AG09309 (cell line): ENCODE data around the gene PLD4.

Experiments used
- DNase-seq: peaks from one replicate; pipeline ENCODE4 v3.0.0-alpha.2; 2010; ENCODE audit warnings: low read depth
- H3K4me3 ChIP-seq: 2 replicates; pipeline ENCODE4 v1.5.1; 2011; ENCODE audit warnings: mild to moderate bottlenecking, low read depth, low read length, moderate library complexity; ENCODE audit not compliant: control insufficient read depth
- TF ChIP-seq, protein P1 (sequence below): IDR thresholded peaks from 2 replicates; pipeline ENCODE4 v1.5.1; 2011; ENCODE audit warnings: mild to moderate bottlenecking, low read depth, low read length, inconsistent platforms; ENCODE audit not compliant: insufficient read depth, control insufficient read depth; ENCODE audit errors: missing control alignments

Gene PLD4

DNA sequence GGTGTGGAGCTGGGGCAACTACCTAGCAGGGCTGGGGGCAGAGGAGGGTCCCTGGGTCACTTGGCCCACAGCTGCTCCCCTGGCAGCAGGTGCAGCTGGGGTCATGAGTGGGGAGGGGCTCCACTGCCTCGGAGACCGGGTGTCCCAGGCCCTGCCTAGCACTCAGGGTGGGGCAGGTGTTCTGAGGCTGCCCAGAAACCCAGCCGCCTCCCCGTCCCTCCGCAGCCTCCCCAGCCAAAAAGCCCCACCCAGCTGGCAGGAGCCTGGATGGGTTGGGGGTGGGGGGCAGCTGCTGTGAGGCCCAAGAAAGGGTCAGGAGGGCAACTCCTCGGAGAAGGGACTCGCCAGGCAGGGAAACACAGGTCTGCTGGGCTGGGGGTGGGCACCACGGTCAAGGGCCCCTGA, 42.3 kb downstream of the PLD4 start:
- no peak overlapping the region for H3K4me3 ChIP-seq
- TF ChIP-seq, protein P1, sequence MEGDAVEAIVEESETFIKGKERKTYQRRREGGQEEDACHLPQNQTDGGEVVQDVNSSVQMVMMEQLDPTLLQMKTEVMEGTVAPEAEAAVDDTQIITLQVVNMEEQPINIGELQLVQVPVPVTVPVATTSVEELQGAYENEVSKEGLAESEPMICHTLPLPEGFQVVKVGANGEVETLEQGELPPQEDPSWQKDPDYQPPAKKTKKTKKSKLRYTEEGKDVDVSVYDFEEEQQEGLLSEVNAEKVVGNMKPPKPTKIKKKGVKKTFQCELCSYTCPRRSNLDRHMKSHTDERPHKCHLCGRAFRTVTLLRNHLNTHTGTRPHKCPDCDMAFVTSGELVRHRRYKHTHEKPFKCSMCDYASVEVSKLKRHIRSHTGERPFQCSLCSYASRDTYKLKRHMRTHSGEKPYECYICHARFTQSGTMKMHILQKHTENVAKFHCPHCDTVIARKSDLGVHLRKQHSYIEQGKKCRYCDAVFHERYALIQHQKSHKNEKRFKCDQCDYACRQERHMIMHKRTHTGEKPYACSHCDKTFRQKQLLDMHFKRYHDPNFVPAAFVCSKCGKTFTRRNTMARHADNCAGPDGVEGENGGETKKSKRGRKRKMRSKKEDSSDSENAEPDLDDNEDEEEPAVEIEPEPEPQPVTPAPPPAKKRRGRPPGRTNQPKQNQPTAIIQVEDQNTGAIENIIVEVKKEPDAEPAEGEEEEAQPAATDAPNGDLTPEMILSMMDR, result no peak
- DNase-seq, result no peak

DNA sequence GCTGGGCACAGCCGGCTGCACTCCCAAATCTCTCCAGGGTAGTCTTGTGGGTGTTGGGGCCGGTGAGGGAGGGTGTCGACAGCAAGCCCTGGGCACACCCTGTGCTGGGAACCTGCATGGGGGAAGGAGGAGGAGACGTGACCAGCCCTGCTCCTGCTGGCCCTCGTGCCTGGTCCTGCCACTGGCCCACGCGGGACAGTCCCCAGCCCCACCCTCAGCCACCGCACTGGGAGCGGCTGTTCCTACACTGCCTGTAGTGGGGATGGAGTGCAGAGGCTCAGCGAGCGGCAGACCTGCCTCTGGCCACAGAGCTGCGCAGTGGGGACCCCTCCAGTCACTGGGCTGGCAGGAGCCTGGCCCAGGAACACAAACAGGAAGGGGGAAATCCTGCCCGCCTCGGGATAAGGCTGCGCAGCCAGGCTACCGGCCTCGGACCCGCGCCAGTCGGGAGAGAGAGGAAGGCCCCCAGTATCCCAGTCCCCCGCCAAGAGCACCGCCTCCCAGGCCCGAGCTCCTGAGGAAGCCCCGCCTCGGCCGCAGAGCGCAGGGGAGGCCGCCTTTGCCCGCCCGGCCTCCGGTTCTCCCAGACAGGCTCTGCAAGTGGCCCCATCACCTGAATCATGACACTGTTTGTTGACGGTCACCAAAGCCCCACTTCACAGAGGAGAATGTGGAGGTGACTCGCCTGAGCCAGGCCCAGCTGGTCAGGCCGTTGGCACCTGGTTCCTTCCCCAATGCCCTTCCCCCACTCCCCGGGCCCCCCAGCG, 42.9 kb downstream of the PLD4 start:
- TF ChIP-seq, protein P1, result no peak
- H3K4me3 ChIP-seq, result peak overlapping the region; percentile 67
- DNase-seq, result no peak

DNA sequence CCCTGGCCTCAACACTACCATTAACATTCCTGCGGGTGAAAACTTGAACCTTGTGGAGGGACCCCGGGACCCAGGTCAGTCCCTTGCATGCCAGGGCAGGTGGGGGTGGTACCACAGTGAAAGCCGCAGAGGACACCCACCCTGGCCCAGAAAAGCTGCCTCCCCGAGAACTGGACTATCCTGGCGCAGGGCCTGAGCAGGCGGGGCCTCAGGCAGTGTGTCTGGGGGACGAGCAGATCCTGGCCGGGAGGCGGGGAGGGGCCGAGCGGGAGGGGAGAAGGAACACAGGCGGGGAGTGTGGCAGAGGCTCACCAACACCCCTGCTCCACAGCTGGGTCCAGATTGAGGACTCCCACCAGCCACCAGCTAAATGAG, 43.5 kb downstream of the PLD4 start:
- TF ChIP-seq, protein P1, result no peak
- H3K4me3 ChIP-seq, result peak overlapping the region; percentile 67
- DNase-seq, result no peak

DNA sequence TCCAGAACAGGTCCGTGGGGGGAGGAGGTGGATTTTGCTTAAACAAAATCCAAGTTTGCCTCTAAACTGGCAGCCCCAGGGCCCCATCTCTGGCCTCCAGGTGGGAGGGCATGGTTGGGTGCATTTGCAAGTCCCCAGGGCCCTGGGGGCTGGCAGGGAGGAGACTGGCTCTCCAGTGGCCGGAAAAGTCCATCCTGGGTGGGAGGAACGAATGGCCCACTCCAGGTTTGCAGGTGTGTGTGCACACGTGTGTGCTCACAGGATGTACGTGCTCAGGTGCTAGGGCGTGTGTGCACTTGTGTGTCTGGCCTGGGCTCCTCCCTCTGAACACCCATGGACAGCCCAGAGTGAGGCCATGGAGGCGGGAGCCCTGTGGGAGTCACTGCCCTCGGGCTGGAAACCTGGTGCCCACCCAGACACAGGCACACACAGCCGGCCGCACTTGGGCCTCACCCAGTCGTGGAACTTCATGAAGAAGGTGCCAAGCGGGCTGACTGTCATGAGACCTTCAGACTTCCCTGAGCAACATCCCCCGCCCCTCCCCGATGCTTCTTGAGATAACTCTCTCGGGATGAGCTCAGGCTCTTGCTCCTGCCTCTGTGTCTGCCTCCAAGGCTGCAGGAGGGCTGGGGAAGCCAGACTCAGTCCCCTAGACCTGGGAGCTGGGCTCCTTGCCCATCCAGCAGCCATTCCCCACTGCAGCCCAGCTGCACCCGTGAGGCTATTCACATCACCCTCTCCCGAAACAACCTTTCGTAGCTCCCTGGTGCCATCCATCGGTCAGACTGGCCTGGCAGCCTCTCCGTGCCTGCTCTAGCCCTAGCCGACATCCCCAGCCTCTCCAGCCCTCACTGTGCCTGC, 44.1 kb downstream of the PLD4 start:
- peak overlapping the region; percentile 67 for H3K4me3 ChIP-seq
- no peak for DNase-seq
- TF ChIP-seq, protein P1, result no peak

DNA sequence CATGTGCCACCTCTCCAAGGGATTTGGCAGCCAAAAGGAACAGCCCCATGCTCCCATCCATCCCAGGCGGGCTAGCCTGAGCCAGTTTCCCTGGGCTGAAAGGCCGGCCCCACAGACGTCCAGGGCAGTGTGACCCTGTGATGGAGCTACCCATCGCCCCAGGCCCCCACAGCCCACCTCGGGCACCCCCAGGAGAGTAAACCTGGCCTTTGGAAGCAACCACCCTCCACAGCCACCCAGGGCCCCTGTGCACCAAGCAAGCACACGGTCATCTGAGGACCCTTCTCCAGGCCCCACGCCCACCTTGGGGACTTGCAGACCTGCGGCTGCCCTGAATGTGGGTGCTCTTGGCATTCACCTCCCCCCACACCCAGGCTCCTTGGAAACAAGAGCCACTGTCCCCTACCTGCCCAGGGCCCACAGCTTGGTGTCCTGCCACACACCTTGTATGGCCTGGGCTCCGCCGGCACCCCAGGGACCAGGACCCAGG, 45.1 kb downstream of the PLD4 start:
- peak overlapping the region; percentile 67 for H3K4me3 ChIP-seq
- TF ChIP-seq, protein P1, result no peak

DNA sequence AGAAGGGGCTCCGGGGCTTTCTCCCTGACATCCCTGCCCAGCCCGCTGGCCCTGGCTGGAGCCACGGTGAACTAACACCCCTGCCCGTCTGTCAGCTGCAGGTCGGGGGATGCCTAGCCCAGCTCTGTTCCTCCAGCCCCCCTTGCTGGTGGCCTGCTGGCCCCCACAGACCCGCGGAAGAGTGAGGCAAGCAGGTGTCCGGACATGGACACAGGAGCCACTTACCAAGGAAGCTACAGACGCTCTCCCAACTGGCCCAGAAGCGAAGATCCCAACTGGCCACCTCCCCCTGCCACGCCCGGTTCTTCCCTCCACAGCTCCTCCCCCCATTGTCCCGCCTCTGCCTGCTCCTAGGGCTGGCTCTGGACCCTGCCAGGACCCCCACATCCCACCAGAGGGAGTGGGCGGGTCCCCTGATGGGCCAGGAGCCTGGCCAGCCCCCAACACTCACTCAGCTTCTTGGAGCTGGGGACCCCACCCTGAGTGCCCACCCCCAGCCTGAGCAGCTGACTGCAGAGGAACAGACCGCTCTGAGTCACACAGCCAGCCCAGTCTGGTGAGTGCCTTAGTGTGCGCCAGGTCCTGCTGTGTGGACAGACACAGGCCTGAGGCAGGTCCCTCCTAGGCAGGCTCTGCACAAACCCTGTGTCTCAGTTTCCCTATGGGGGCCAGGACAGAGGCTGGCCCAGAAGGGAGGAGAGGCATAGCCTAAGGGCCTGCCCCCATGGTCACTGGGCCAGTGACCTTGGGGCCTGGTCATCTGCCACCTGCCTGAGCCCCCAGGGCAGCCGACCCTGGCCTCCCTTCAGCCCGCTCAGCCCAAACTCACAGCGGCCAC, 45.8 kb downstream of the PLD4 start:
- TF ChIP-seq, protein P1, result no peak
- H3K4me3 ChIP-seq, result peak overlapping the region; percentile 67
- peak; percentile 55 for DNase-seq

More for the DNA sequence above, 45.1 kb downstream of the PLD4 start:
- DNase-seq, result no peak
